ENCODE results near the gene MCF2L2. TPM values are rescaled to one million over a fixed set of nuclear protein-coding genes. Genes with fewer than 3 reads are reported as not detected.

The MCF2L2 gene
- total RNA-seq, 1 donor from 2014 or later, result 0.84 TPM

DNA sequence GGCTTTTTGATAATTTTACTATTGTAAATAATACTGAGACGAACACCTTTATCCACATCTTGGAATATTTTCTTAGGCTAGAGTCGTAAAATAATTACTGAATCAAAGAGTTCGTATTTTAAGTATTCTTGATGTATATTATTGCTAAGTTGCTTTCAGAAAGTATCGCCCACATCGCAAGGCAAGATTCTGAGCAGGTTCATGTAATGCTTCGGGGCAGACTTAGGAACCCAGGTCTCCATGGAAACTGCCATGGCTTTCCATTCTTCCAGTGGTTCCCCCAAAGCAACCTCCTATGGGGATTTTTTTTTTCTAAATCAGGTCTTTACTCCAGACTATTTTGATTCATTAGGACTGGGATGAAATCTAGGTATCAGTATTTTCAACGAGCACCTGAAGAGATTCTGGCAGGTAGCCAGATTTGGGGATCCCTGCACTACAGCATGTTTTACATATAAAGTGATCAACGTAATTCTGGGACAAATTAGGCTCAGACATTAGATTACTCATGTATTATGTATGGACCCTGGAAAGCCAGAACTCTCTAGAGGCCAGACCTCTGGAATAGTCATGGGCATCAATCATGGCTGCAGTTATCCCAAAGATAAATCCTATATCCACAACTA, 88.8 kb downstream of the MCF2L2 start:
- Histone ChIP-seq H3K4me3 (ENCODE audit: low read depth, low read length) (no peak overlapping the region), H3K27me3 (ENCODE audit: control insufficient read depth, insufficient read depth, low read length) (no peaks in the 10 kb centered on the region), H3K36me3 (ENCODE audit: control insufficient read depth, insufficient read depth, low read length) (no peaks in the 10 kb centered on the region)
- TF ChIP-seq, protein P1, sequence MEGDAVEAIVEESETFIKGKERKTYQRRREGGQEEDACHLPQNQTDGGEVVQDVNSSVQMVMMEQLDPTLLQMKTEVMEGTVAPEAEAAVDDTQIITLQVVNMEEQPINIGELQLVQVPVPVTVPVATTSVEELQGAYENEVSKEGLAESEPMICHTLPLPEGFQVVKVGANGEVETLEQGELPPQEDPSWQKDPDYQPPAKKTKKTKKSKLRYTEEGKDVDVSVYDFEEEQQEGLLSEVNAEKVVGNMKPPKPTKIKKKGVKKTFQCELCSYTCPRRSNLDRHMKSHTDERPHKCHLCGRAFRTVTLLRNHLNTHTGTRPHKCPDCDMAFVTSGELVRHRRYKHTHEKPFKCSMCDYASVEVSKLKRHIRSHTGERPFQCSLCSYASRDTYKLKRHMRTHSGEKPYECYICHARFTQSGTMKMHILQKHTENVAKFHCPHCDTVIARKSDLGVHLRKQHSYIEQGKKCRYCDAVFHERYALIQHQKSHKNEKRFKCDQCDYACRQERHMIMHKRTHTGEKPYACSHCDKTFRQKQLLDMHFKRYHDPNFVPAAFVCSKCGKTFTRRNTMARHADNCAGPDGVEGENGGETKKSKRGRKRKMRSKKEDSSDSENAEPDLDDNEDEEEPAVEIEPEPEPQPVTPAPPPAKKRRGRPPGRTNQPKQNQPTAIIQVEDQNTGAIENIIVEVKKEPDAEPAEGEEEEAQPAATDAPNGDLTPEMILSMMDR (IDR thresholded peaks at IDR 0.05; ENCODE audit: insufficient read depth, low read length, poor library complexity, severe bottlenecking), result no peak
- DNase-seq (ENCODE audit: low read depth), result no peak

DNA sequence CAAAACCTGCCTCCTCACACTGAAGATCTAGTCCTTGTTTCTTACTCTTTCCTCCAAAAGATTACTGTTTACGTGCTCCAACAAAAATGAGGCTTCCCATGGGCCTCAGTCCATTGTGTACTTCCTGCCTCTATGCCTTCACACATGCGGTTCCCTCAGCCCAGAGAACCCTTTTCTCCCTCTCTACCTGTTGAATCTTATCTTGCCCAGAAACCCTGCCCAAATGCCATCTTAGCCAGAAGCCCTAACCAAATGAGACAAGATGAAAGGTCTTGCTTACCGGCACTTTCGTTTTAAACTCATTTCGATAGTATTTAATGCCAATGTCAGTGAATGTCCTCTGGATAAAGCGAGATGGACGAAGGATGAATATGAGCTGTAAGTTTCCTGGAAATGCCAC, 89.9 kb downstream of the MCF2L2 start:
- TF ChIP-seq, protein P1 (IDR thresholded peaks at IDR 0.05; ENCODE audit: insufficient read depth, low read length, poor library complexity, severe bottlenecking), result no peak

DNA sequence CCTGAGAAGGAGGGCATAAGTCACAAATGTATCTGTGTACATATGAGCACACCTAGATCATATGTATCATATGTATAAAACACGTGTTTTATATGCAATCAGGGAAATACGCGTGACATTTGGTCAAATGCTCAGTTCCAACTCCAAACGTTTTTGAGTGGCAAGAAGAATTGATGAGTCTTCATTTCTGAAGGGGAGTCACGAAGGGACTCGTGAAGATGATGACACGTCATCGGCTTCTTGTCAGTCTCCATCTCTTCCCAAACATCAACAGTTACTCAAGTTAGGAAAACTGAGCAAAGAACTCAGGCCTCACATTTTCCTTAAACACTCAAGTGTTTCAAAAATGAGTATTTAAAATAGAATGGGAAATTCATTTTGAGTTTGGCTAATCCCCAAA, 95.9 kb downstream of the MCF2L2 start:
- Histone ChIP-seq H3K27me3 (ENCODE audit: control insufficient read depth, insufficient read depth, low read length) (no peaks in the 10 kb centered on the region), H3K4me3 (ENCODE audit: low read depth, low read length) (no peak overlapping the region), H3K36me3 (ENCODE audit: control insufficient read depth, insufficient read depth, low read length) (no peaks in the 10 kb centered on the region)
- TF ChIP-seq, protein P1 (IDR thresholded peaks at IDR 0.05; ENCODE audit: insufficient read depth, low read length, poor library complexity, severe bottlenecking), result no peak
- no peak for DNase-seq (ENCODE audit: low read depth)

More for the DNA sequence above, 89.9 kb downstream of the MCF2L2 start:
- Histone ChIP-seq H3K36me3 (ENCODE audit: control insufficient read depth, insufficient read depth, low read length) (no peaks in the 10 kb centered on the region), H3K4me3 (ENCODE audit: low read depth, low read length) (no peak overlapping the region), H3K27me3 (ENCODE audit: control insufficient read depth, insufficient read depth, low read length) (no peaks in the 10 kb centered on the region)
- no peak for DNase-seq (ENCODE audit: low read depth)

DNA sequence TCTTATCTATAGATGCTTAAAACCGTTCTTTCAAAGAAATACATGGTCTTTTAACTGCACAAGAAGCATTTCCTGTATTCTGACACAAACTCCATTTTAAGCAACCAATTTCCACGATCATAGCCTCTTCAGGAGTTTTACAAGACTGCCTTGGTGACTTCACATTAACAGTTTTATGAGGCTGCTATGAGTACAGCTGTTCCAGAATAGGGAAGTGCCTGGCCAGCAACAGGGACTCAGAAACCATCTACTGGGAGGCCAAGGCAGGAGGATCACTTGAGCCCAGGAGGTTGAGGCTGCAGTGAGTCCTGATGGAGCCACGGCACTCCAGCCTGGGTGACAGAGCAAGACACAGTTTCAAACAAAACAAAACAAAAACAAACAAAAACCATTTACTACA, 96.9 kb downstream of the MCF2L2 start:
- no peak for DNase-seq (ENCODE audit: low read depth)
- no peaks in the 10 kb centered on the region for H3K27me3 ChIP-seq (ENCODE audit: control insufficient read depth, insufficient read depth, low read length)

DNA sequence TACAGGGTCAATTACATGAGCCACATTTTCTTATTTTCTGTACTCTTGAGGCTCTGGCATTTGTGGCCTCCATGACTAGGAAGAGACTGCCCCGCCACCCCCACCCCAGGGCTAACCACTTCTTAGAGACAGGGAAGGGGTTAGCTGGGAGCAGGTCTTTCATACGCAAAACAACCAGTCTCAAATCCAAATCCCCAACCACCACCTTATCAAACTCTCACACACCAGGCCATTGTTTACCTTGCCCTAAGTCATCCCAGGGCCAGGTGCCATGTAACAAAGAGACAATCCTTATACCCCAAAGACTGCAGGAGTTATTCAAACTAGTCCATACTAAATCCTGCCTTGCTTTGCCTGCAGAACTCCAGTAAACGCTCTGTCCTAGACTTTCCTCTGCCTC, 97.5 kb downstream of the MCF2L2 start:
- no peaks in the 10 kb centered on the region for H3K27me3 ChIP-seq (ENCODE audit: control insufficient read depth, insufficient read depth, low read length)
- TF ChIP-seq, protein P1 (IDR thresholded peaks at IDR 0.05; ENCODE audit: insufficient read depth, low read length, poor library complexity, severe bottlenecking), result no peak
- H3K36me3 ChIP-seq (ENCODE audit: control insufficient read depth, insufficient read depth, low read length), result no peaks in the 10 kb centered on the region
- H3K4me3 ChIP-seq (ENCODE audit: low read depth, low read length), result no peak overlapping the region
- DNase-seq (ENCODE audit: low read depth), result no peak

More for the DNA sequence above, 96.9 kb downstream of the MCF2L2 start:
- TF ChIP-seq, protein P1 (IDR thresholded peaks at IDR 0.05; ENCODE audit: insufficient read depth, low read length, poor library complexity, severe bottlenecking), result no peak
- Histone ChIP-seq H3K36me3 (ENCODE audit: control insufficient read depth, insufficient read depth, low read length) (no peaks in the 10 kb centered on the region), H3K4me3 (ENCODE audit: low read depth, low read length) (no peak overlapping the region)

DNA sequence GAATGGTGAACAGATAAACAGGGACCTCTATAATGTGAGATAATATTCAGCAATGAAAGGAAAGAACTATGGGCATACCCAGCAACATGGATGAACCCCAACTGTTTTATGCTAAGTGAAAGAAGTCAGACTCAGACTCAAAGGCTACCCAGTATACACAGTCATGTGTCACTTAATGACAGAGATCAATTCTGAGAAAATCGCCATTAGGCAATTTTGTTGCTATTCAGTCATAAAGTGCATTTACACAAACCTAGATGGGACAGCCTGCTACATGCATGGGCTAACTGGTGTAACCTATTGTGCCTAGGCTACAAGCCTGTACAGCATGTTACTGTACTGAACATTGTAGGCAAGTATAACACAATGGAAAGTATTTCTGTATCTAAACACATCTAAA, 98.9 kb downstream of the MCF2L2 start:
- no peak for DNase-seq (ENCODE audit: low read depth)
- H3K36me3 ChIP-seq (ENCODE audit: control insufficient read depth, insufficient read depth, low read length), result no peaks in the 10 kb centered on the region
- no peaks in the 10 kb centered on the region for H3K27me3 ChIP-seq (ENCODE audit: control insufficient read depth, insufficient read depth, low read length)
- TF ChIP-seq, protein P1 (IDR thresholded peaks at IDR 0.05; ENCODE audit: insufficient read depth, low read length, poor library complexity, severe bottlenecking), result no peak
- no peak overlapping the region for H3K4me3 ChIP-seq (ENCODE audit: low read depth, low read length)

Measured in kidney epithelial cell (primary cell).